VCaP (cell line): ENCODE measurements around the gene CPLX4.

Experiments used
- H3K27ac ChIP-seq: fragments of 450-650 bp; 2 replicates; pipeline ENCODE4 v1.5.1; 2017
- TF ChIP-seq, protein P1 (sequence below): fragments of 450-650 bp; conservative IDR thresholded peaks from 2 replicates; pipeline ENCODE4 v1.5.1; 2017; ENCODE audit warnings: mild to moderate bottlenecking, moderate library complexity

Gene CPLX4

DNA sequence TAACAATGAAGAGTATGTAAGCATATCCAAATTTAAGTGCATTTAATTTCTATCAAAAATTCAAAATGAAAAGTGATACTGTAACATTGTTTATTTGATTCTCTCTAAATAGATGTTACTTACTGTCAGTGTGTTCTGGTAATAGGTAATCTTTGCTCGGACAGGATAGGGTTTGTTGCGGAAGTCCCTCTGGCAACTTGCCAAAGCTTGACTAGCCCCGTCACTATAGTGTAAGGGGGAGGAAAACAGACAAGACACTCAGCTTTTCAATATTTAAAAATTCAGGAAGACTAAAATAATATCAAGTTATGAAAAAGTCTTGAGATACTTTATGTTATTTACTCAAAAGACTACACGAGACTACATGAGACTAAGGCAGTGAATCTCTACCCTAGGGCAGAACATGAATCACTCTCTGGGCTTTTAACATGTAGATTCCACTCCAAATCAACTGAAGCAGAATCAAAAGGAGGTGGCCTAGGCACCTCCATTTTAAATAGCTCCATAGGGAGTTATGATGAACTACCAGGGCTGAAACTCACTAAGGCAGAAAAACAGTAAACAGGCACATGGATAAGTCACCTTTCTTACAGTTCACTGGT is 34.7 kb upstream of the CPLX4 start:
- TF ChIP-seq, protein P1, sequence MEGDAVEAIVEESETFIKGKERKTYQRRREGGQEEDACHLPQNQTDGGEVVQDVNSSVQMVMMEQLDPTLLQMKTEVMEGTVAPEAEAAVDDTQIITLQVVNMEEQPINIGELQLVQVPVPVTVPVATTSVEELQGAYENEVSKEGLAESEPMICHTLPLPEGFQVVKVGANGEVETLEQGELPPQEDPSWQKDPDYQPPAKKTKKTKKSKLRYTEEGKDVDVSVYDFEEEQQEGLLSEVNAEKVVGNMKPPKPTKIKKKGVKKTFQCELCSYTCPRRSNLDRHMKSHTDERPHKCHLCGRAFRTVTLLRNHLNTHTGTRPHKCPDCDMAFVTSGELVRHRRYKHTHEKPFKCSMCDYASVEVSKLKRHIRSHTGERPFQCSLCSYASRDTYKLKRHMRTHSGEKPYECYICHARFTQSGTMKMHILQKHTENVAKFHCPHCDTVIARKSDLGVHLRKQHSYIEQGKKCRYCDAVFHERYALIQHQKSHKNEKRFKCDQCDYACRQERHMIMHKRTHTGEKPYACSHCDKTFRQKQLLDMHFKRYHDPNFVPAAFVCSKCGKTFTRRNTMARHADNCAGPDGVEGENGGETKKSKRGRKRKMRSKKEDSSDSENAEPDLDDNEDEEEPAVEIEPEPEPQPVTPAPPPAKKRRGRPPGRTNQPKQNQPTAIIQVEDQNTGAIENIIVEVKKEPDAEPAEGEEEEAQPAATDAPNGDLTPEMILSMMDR, result no peak
- no peak overlapping the region for H3K27ac ChIP-seq

GRCh38 chr18:59352250-59352855 is 33.9 kb upstream of the CPLX4 start:
- TF ChIP-seq, protein P1, result no peak
- no peak overlapping the region for H3K27ac ChIP-seq

GRCh38 chr18:59345556-59345955 is 27.1 kb upstream of the CPLX4 start:
- no peak overlapping the region for H3K27ac ChIP-seq
- TF ChIP-seq, protein P1, result no peak

- no peak overlapping the region for H3K27ac ChIP-seq
- TF ChIP-seq, protein P1, result no peak
These were observed 26.5 kb upstream of the CPLX4 start for GRCh38 chr18:59344996-59345395.

DNA sequence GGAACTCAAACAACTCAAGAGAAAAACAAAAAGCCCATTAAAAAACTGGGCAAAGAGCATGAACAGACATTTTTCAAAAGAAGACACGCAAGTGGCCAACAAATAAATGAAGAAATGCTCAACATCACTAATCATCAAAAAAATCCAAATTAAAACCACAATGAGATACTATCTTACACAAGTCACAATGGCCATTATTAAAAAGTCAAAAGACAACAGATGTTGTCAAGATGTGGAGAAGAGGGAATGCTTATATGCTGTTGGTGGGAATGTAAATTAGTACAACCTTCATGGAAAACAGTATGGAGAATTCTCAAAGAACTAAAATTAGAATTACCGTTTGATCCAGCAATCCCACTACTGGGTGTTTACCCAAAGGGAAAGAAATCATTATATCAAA is 25.5 kb upstream of the CPLX4 start:
- TF ChIP-seq, protein P1, result no peak
- no peak overlapping the region for H3K27ac ChIP-seq

DNA sequence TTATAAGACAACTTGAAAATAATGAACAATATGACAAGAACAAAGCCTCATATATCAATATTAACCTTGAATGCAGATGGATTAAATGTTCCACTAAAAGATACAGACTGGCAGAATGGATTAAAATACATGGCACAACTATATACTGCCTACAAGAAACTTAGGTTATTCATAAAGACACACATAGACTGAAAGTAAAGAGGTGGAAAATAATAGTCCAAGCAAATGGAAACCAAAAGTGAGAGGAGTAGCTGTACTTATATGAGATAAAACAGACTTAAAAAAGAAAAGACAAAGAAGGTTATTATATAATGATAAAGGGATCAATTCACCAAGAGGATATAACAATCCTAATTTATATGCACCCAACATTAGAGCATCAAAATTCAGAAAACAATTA is 22.4 kb upstream of the CPLX4 start:
- H3K27ac ChIP-seq, result no peak overlapping the region
- TF ChIP-seq, protein P1, result no peak

- H3K27ac ChIP-seq, result no peak overlapping the region
- TF ChIP-seq, protein P1, result no peak
These were observed 21.9 kb upstream of the CPLX4 start for GRCh38 chr18:59340312-59340711.
